Endometrial microvascular endothelial cells (primary cell): ENCODE data around the gene HIPK4. TPM values are rescaled to one million over a fixed set of nuclear protein-coding genes. Genes with fewer than 3 reads are reported as not detected.

Experiments used
- total RNA-seq: library from RNA; depleted of rRNA; stranded (reverse); fragments of >200 nt; gene quantifications from one replicate; pipeline ENCODE4 v1.2.3, GENCODE V29; 2015; ENCODE audit errors: inconsistent ontology term

The HIPK4 gene
- total RNA-seq, 1 donor from 2014 or later: 0.09 TPM

Other genes starting within 250 kb of the HIPK4 start
- 5.4 TPM for gene MAP3K10, start 198.8 kb downstream of the HIPK4 start, total RNA-seq
- not detected for gene TTC9B, start 171.8 kb downstream of the HIPK4 start, total RNA-seq
- gene CCNP, start 163.5 kb downstream of the HIPK4 start, total RNA-seq: not detected
- gene AKT2, start 104.8 kb downstream of the HIPK4 start, total RNA-seq: 26.2 TPM
- gene C19orf47, start 41.8 kb downstream of the HIPK4 start, total RNA-seq: 14.3 TPM
- gene PLD3, start 41.5 kb downstream of the HIPK4 start, total RNA-seq: 404 TPM
- 2.8 TPM for gene PRX, start 23.2 kb upstream of the HIPK4 start, total RNA-seq
- 23.0 TPM for gene SERTAD1, start 35.8 kb upstream of the HIPK4 start, total RNA-seq
- gene SERTAD3, start 54.2 kb upstream of the HIPK4 start, total RNA-seq: 27.0 TPM
- 66.3 TPM for gene BLVRB, start 75.6 kb upstream of the HIPK4 start, total RNA-seq
- not detected for gene SPTBN4, start 76.8 kb upstream of the HIPK4 start, total RNA-seq
- gene SHKBP1, start 186.7 kb upstream of the HIPK4 start, total RNA-seq: 107 TPM
- gene LTBP4, start 211.2 kb upstream of the HIPK4 start, total RNA-seq: 11.6 TPM